ENCODE data around the gene TFF3.

DNA sequence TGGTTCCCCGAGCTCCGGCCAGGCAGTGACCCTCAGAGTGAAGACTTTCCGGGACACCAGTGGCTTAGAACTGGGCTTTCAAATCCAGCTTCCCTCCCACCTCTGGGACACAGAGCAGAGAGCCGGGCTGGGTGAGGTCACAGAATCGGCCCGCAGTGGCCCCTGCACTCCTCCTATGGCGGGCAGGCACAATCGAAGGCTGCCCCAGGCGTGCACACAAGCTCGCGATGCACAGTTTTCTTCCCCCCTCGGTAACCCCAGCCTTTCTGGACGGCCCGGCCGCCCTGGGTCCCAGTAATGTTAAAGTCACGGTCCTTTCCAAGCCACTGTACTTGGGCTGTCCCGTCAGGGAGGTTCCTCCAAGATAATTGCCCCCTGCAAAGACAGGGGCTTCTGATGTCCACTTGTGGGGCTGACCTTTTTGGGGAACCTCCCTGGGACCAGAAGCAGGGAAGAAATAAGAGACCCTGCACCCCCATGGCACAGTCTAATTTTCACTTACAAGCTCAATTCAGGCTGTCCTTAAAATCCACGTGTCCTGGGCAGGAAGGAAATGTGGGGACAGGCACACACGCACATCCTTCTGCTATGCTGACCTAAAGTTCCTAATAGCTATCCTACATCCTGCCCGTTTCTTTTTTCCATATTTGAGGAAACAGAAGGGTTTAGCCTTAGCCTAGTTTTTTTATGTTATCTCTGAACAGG is 13.7 kb downstream of the TFF3 start:
- TF ChIP-seq, protein P1, sequence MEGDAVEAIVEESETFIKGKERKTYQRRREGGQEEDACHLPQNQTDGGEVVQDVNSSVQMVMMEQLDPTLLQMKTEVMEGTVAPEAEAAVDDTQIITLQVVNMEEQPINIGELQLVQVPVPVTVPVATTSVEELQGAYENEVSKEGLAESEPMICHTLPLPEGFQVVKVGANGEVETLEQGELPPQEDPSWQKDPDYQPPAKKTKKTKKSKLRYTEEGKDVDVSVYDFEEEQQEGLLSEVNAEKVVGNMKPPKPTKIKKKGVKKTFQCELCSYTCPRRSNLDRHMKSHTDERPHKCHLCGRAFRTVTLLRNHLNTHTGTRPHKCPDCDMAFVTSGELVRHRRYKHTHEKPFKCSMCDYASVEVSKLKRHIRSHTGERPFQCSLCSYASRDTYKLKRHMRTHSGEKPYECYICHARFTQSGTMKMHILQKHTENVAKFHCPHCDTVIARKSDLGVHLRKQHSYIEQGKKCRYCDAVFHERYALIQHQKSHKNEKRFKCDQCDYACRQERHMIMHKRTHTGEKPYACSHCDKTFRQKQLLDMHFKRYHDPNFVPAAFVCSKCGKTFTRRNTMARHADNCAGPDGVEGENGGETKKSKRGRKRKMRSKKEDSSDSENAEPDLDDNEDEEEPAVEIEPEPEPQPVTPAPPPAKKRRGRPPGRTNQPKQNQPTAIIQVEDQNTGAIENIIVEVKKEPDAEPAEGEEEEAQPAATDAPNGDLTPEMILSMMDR (conservative IDR thresholded peaks at IDR 0.05; ENCODE audit: low read depth in 2 of 2): no peak
- TF ChIP-seq, protein P2, sequence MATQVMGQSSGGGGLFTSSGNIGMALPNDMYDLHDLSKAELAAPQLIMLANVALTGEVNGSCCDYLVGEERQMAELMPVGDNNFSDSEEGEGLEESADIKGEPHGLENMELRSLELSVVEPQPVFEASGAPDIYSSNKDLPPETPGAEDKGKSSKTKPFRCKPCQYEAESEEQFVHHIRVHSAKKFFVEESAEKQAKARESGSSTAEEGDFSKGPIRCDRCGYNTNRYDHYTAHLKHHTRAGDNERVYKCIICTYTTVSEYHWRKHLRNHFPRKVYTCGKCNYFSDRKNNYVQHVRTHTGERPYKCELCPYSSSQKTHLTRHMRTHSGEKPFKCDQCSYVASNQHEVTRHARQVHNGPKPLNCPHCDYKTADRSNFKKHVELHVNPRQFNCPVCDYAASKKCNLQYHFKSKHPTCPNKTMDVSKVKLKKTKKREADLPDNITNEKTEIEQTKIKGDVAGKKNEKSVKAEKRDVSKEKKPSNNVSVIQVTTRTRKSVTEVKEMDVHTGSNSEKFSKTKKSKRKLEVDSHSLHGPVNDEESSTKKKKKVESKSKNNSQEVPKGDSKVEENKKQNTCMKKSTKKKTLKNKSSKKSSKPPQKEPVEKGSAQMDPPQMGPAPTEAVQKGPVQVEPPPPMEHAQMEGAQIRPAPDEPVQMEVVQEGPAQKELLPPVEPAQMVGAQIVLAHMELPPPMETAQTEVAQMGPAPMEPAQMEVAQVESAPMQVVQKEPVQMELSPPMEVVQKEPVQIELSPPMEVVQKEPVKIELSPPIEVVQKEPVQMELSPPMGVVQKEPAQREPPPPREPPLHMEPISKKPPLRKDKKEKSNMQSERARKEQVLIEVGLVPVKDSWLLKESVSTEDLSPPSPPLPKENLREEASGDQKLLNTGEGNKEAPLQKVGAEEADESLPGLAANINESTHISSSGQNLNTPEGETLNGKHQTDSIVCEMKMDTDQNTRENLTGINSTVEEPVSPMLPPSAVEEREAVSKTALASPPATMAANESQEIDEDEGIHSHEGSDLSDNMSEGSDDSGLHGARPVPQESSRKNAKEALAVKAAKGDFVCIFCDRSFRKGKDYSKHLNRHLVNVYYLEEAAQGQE (IDR thresholded peaks at IDR 0.05; ENCODE audit: unreplicated experiment): no peak
- TF ChIP-seq EZH2 (IDR thresholded peaks at IDR 0.05; ENCODE audit: low read depth, unreplicated experiment): no peak

All from GM23338 (cell line).